Cardiac muscle cell (in vitro differentiated cells and primary cell): ENCODE results near the gene CHPF. TPM values are rescaled to one million over a fixed set of nuclear protein-coding genes. Genes with fewer than 3 reads are reported as not detected.

ENCODE experiments used
- DNase-seq, 2 donors: peaks; one replicate each; pipeline versions ENCODE4 v3.0.0 to v3.0.0-alpha.2; 2010 to 2017; ENCODE audit warnings: low read depth in 1 of 2, low spot score in 1 of 2
- H3K27ac ChIP-seq: fragments of 200-600 bp; sonication (generic); 2 replicates; pipeline ENCODE4 v1.5.1; 2016
- H3K27me3 ChIP-seq: fragments of 200-600 bp; sonication (generic); 2 replicates; pipeline ENCODE4 v1.6.0; 2016; ENCODE audit warnings: control low read depth
- H3K36me3 ChIP-seq: fragments of 200-600 bp; sonication (generic); 2 replicates; pipeline ENCODE4 v1.5.1; 2016; ENCODE audit warnings: control low read depth
- H3K4me1 ChIP-seq: fragments of 200-600 bp; sonication (generic); 2 replicates; pipeline ENCODE4 v1.8.1; 2017; ENCODE audit warnings: low read depth, mild to moderate bottlenecking, mixed run types
- H3K4me3 ChIP-seq: fragments of 200-600 bp; sonication (generic); 2 replicates; pipeline ENCODE4 v1.5.1; 2016; ENCODE audit warnings: mild to moderate bottlenecking
- H3K9me3 ChIP-seq: fragments of 200-600 bp; sonication (generic); 2 replicates; pipeline ENCODE4 v1.5.1; 2017; ENCODE audit warnings: low read depth, mild to moderate bottlenecking, control low read depth
- CTCF ChIP-seq: IDR thresholded peaks from 2 replicates; pipeline ENCODE4 v1.5.1; 2012; ENCODE audit warnings: low read depth, mild to moderate bottlenecking, low read length
- polyA plus RNA-seq: library from polyadenylated mRNA; unstranded; fragments of >200 nt; fragmentation: Nextera tagmentation; extraction: Ambion mirVana; gene quantifications from 2 replicates; pipeline ENCODE4 v1.2.1, GENCODE V29; 2016
- total RNA-seq: library from RNA; depleted of rRNA; stranded (reverse); fragments of >200 nt; gene quantifications from 2 replicates; pipeline ENCODE4 v1.2.3, GENCODE V29; 2016

Gene CHPF
- total and polyA plus RNA-seq, 2 experiments from 2014 or later, result 208 to 301 TPM

- DNase-seq, result no peak
- no peak overlapping the region for H3K4me3 ChIP-seq
- peaks cover 14% of the 10 kb centered on the region for H3K4me1 ChIP-seq
- H3K36me3 ChIP-seq, result peaks cover 34% of the 10 kb centered on the region
- H3K27ac ChIP-seq, result peak overlapping the region; percentile 10
- no peaks in the 10 kb centered on the region for H3K9me3 ChIP-seq
- no peaks in the 10 kb centered on the region for H3K27me3 ChIP-seq
- TF ChIP-seq CTCF, result no peak
Observed at GRCh38 chr2:219490600-219491130, 52.9 kb downstream of the CHPF start.

- peak; percentile 6 for TF ChIP-seq CTCF
- DNase-seq, result no peak
- no peak overlapping the region for H3K4me3 ChIP-seq
- H3K27ac ChIP-seq, result no peak overlapping the region
- H3K4me1 ChIP-seq, result peaks cover 15% of the 10 kb centered on the region
- H3K36me3 ChIP-seq, result peaks cover 34% of the 10 kb centered on the region
- H3K9me3 ChIP-seq, result no peaks in the 10 kb centered on the region
- H3K27me3 ChIP-seq, result no peaks in the 10 kb centered on the region
Observed at GRCh38 chr2:219490186-219490585, 53.4 kb downstream of the CHPF start.

- H3K36me3 ChIP-seq, result peaks cover 34% of the 10 kb centered on the region
- H3K9me3 ChIP-seq, result no peaks in the 10 kb centered on the region
- TF ChIP-seq CTCF, result no peak
- peaks cover 1% of the 10 kb centered on the region for H3K27me3 ChIP-seq
- H3K4me3 ChIP-seq, result no peak overlapping the region
- peaks cover 19% of the 10 kb centered on the region for H3K4me1 ChIP-seq
- no peak overlapping the region for H3K27ac ChIP-seq
- DNase-seq, result no peak
Observed at GRCh38 chr2:219489315-219489714, 54.3 kb downstream of the CHPF start.

Other genes starting within 250 kb of the CHPF start
- 0.36 and 1.2 TPM in 2 replicates for gene PTPRN, start 234.4 kb downstream of the CHPF start, total RNA-seq
- 0.22 and 1.4 TPM in 2 replicates for gene PTPRN, start 234.4 kb downstream of the CHPF start, polyA plus RNA-seq
- gene RESP18, start 211.1 kb downstream of the CHPF start, total RNA-seq, result not detected in 2 replicates
- gene RESP18, start 211.1 kb downstream of the CHPF start, polyA plus RNA-seq, result not detected in 2 replicates
- 67.2 and 70.4 TPM in 2 replicates for gene DNPEP, start 155.9 kb downstream of the CHPF start, total RNA-seq
- gene DNPEP, start 155.9 kb downstream of the CHPF start, polyA plus RNA-seq, result 104 and 117 TPM in 2 replicates
- 37.2 and 47.0 TPM in 2 replicates for gene DES, start 125.4 kb downstream of the CHPF start, total RNA-seq
- gene DES, start 125.4 kb downstream of the CHPF start, polyA plus RNA-seq, result 17.5 and 20.4 TPM in 2 replicates
- gene SPEG, start 109.0 kb downstream of the CHPF start, total RNA-seq, result 275 and 292 TPM in 2 replicates
- 185 and 188 TPM in 2 replicates for gene SPEG, start 109.0 kb downstream of the CHPF start, polyA plus RNA-seq
- gene GMPPA, start 44.9 kb downstream of the CHPF start, total RNA-seq, result 35.0 and 45.5 TPM in 2 replicates
- 52.7 and 67.5 TPM in 2 replicates for gene GMPPA, start 44.9 kb downstream of the CHPF start, polyA plus RNA-seq
- gene ASIC4, start 29.3 kb downstream of the CHPF start, total RNA-seq, result 6.4 and 9.5 TPM in 2 replicates
- gene ASIC4, start 29.3 kb downstream of the CHPF start, polyA plus RNA-seq, result 3.3 and 4.3 TPM in 2 replicates
- 6.7 and 7.4 TPM in 2 replicates for gene TMEM198, start 219 bp upstream of the CHPF start, total RNA-seq
- 8.2 and 12.2 TPM in 2 replicates for gene TMEM198, start 219 bp upstream of the CHPF start, polyA plus RNA-seq
- 540 and 746 TPM in 2 replicates for gene OBSL1, start 27.7 kb upstream of the CHPF start, total RNA-seq
- 276 and 302 TPM in 2 replicates for gene OBSL1, start 27.7 kb upstream of the CHPF start, polyA plus RNA-seq
- 11.4 and 39.0 TPM in 2 replicates for gene INHA, start 28.5 kb upstream of the CHPF start, total RNA-seq
- 13.3 and 39.1 TPM in 2 replicates for gene INHA, start 28.5 kb upstream of the CHPF start, polyA plus RNA-seq
- gene STK11IP, start 54.0 kb upstream of the CHPF start, total RNA-seq, result 17.8 and 22.4 TPM in 2 replicates
- gene STK11IP, start 54.0 kb upstream of the CHPF start, polyA plus RNA-seq, result 24.4 and 26.3 TPM in 2 replicates
- gene SLC4A3, start 83.8 kb upstream of the CHPF start, total RNA-seq, result 38.8 and 39.8 TPM in 2 replicates
- 42.9 and 47.7 TPM in 2 replicates for gene SLC4A3, start 83.8 kb upstream of the CHPF start, polyA plus RNA-seq